ENCODE data around the gene MCF2L2. TPM values are rescaled to one million over a fixed set of nuclear protein-coding genes. Genes with fewer than 3 reads are reported as not detected.

The MCF2L2 gene
- total and polyA plus RNA-seq, 3 donors from 2014 or later: 6.8 to 24.2 (median 14.6) TPM

DNA sequence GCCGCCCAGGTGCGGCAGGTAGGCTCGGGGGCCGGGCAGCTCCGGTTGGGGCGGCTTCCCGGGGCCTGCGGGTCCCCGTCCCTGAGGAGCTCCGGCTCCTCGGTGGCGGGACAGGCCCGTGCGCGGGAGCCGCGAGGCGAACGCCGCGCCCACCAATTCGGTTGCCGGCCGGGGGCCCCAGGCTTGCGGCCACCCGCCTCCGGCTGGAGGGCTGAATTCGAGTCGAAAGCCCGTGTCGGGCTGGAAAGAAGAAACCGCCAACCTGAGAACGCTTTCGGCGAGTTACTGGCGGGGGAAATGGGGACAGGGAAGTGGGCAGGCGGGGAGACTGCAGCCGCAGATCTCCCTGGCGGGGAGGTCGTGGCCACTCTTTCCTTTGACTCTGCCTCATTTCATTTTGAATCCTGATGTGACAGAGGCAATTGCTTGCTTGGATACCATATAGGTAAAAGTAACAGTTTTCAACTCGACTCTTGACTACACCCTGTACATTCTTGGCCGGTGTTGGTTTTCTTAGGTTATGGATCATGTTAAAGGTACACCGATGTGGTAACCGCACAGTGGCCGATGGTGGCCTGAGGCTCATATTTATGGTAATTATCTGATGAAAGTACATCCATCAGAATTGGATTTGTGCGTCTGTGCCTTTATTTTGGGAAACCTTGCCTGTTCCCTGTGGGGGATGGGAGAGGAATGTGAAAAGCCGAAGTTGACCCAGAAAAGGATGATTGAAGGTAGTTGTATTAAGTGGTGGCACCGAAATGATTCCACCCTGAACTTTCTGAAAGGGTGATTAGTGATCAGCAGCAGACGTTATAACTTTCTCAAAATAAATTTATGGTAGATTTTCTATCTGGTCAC is 173.7 kb downstream of the MCF2L2 start:
- no peaks in the 10 kb centered on the region for H3K36me3 ChIP-seq (ENCODE audit: low read depth, missing control alignments)
- intact Hi-C loops (cut with DNase I; ENCODE audit: low total_unique reads): no loop called here
- H3K4me3 ChIP-seq: peak overlapping the region; percentile 69 to 77
- TF ChIP-seq, protein P1, sequence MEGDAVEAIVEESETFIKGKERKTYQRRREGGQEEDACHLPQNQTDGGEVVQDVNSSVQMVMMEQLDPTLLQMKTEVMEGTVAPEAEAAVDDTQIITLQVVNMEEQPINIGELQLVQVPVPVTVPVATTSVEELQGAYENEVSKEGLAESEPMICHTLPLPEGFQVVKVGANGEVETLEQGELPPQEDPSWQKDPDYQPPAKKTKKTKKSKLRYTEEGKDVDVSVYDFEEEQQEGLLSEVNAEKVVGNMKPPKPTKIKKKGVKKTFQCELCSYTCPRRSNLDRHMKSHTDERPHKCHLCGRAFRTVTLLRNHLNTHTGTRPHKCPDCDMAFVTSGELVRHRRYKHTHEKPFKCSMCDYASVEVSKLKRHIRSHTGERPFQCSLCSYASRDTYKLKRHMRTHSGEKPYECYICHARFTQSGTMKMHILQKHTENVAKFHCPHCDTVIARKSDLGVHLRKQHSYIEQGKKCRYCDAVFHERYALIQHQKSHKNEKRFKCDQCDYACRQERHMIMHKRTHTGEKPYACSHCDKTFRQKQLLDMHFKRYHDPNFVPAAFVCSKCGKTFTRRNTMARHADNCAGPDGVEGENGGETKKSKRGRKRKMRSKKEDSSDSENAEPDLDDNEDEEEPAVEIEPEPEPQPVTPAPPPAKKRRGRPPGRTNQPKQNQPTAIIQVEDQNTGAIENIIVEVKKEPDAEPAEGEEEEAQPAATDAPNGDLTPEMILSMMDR (IDR thresholded peaks at IDR 0.05): no peak
- no peak for TF ChIP-seq POLR2A (IDR thresholded peaks at IDR 0.05)
- H3K27me3 ChIP-seq: no peaks in the 10 kb centered on the region
- no peak for DNase-seq
- WGBS, 2 donors: 15 to 24% methylated on average over 22 to 48 of the region's 49 CpGs
- H3K4me1 ChIP-seq: peaks cover 3% of the 10 kb centered on the region
- no peaks in the 10 kb centered on the region for H3K9me3 ChIP-seq
- H3K27ac ChIP-seq: peak overlapping the region; percentile 71 to 90

DNA sequence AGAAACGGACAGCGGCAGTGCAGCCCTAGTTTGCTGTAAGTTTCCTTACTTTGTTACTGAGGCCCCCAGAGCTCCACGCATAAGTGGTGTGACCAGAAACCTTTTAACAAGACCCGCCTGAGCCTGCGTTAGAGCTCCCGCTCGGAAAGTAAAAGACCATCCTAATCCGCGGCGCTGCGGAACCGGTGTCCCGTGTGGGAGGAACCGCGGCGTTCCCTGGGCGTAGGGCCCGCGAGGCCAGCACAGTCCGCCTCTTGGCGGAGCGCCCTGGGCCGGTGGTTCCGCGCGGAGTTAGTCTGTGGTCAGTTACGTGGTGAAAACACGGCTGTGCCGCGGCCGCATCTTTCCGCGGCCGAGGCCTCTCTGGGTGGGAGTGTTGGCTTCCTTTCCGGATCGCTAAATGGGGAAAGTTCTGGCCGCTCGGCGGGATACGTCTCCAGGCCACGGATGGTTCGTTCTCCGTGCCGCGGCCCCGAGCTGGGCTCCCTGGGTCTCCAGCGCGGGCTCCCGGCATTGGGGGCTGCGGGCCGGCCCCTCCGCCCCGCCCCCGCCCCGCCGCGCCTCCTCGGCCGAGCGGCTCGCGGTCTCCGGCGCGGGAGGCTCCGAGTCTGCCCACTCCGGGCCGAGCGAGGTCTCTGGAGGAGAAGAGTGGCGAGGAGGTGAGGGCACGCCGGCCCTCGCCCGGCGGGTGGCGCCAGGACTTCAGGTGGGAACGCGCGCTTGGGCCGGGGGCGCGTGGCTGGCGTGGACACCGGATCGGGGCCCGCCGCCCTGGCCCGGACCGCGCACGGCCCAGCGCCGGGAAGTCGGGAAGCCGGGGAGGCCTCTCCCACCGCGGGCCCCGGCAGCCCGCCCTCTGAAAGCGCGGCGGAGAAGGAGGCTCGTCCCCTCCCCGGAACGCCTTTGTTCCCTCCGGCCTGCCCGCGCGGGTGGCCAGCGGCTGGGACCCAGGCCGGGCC is 174.6 kb downstream of the MCF2L2 start:
- Histone ChIP-seq H3K4me3 (peak overlapping the region; percentile 69 to 77), H3K4me1 (peaks cover 3% of the 10 kb centered on the region), H3K9me3 (no peaks in the 10 kb centered on the region), H3K27ac (peak overlapping the region; percentile 71 to 90), H3K36me3 (ENCODE audit: low read depth, missing control alignments) (no peaks in the 10 kb centered on the region), H3K27me3 (no peaks in the 10 kb centered on the region)
- 0 to 1% methylated on average over 49 to 73 of the region's 111 CpGs for WGBS, 2 donors
- DNase-seq: peak; percentile 79
- TF ChIP-seq, protein P1 (IDR thresholded peaks at IDR 0.05): no peak
- TF ChIP-seq POLR2A (IDR thresholded peaks at IDR 0.05): no peak
- intact Hi-C loops (cut with DNase I; ENCODE audit: low total_unique reads): no loop called here

DNA sequence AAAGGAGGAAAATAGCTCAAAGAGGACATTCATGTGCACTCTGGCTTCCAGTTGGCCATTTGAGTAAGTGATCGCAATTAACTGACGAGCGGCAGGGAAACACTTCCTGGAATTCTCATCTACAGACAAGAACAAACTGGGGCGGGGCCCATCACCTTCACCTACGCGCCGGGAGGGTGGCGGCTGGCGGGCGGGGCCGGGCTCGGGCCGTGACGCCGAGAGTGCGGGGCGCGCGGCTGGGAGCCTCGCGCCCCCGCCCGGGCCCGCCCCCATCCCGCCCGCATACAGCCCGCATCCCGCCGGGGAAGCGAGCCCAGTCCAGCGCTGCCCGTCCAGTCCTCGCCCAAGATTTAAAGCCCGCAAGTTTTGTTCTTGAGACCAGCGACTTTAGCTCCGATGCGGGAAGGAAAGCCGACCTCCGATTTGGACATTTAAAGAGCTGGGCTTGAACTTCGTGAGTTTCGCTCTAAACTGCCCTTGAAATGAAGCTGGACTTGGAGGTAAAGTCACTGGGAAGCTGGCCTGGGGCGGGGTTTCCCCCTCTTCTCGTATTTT is 175.4 kb downstream of the MCF2L2 start, which contains the start of gene B3GNT5:
B3GNT5 (plus strand) TSS at position 281 of the 555 bp plus-strand sequence. CDS start 16,546 bp downstream, outside the sequence.
- H3K9me3 ChIP-seq: no peaks in the 10 kb centered on the region
- 0% methylated on average over 22 to 43 of the region's 43 CpGs for WGBS, 2 donors
- peak; percentile 76 for DNase-seq
- TF ChIP-seq, protein P1 (IDR thresholded peaks at IDR 0.05): no peak
- no peak for TF ChIP-seq POLR2A (IDR thresholded peaks at IDR 0.05)
- peak within 1 kb of the TSS; percentile 71 to 90 for H3K27ac ChIP-seq
- no peaks in the 10 kb centered on the region for H3K27me3 ChIP-seq
- H3K36me3 ChIP-seq (ENCODE audit: low read depth, missing control alignments): no peaks in the 10 kb centered on the region
- intact Hi-C loops (cut with DNase I; ENCODE audit: low total_unique reads): no loop called here
- peak within 1 kb of the TSS; percentile 69 to 77 for H3K4me3 ChIP-seq
- H3K4me1 ChIP-seq: no peaks in the 10 kb centered on the region

DNA sequence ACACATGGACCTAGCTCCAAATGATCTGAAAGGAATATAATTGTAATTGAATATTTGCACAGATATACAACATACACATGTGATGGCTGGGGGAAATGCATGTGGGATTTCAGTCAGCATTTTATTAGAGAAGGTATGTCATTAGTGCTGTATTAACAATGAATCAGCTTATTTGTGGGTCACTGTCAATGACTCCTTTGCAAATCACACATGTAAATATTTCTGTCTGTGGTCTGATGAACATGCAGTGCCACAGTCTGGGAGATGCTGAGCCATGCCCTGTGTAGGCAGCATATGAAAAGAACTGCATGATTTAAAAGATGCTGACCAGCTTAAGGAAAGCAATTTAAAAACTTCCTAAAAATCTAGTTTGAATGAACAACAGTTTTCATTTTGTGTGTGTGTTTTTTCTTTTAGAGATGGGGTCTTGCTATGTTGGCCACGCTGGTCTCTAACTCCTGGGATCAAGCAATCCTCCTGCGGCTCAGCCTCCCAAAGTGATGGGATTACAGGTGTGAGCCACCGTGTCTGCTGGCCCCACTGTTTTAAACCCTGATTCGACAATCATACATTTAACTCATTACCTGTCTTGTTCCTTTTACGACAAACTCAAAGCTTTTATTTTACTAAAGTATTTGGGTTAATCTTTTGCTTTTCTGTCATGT is 176.2 kb downstream of the MCF2L2 start:
- intact Hi-C loops (cut with DNase I; ENCODE audit: low total_unique reads): no loop called here
- WGBS, 2 donors: 61 to 81% methylated on average over 5 of the region's 5 CpGs
- H3K36me3 ChIP-seq (ENCODE audit: low read depth, missing control alignments): no peaks in the 10 kb centered on the region
- H3K27me3 ChIP-seq: no peaks in the 10 kb centered on the region
- no peaks in the 10 kb centered on the region for H3K4me1 ChIP-seq
- H3K27ac ChIP-seq: peak overlapping the region in 1 of 2 donors; percentile 90
- H3K4me3 ChIP-seq: peak overlapping the region in 1 of 2 donors; percentile 69
- no peaks in the 10 kb centered on the region for H3K9me3 ChIP-seq
- TF ChIP-seq, protein P1 (IDR thresholded peaks at IDR 0.05): no peak
- no peak for TF ChIP-seq POLR2A (IDR thresholded peaks at IDR 0.05)
- DNase-seq: no peak
